MCF 10A (cell line): ENCODE measurements around the gene FLRT3. TPM values are rescaled to one million over a fixed set of nuclear protein-coding genes. Genes with fewer than 3 reads are reported as not detected.

Experiments
- BruUV-seq: library from RNA; stranded (reverse); fragments of 400-500 nt; replicated peaks from 2 replicates; lab custom pipeline; 2021; lab: Mats Ljungman, UMichigan
- CTCF ChIA-PET: fragments of 300-600 bp; sonication (Branson Sonifier 250); formaldehyde crosslinking; extraction: SDS; loops from one replicate; lab custom pipeline; 2021; ENCODE audit warnings: antibody characterized with exemption, inconsistent platforms; lab: Yijun Ruan, JAX
- POLR2A ChIA-PET: fragments of 300-600, 350-650 bp; sonication (Branson Sonifier 250); formaldehyde crosslinking; extraction: SDS; loops from one replicate; lab custom pipeline; 2020; ENCODE audit warnings: antibody characterized with exemption, inconsistent platforms; lab: Yijun Ruan, JAX
- DNase-seq: peaks from one replicate; pipeline ENCODE4 v3.0.0-alpha.2; 2018; ENCODE audit not compliant: unreplicated experiment
- H3K27ac Mint-ChIP-seq: one replicate; pipeline ENCODE4 v1.8.0; 2022; ENCODE audit warnings: mild to moderate bottlenecking, low read depth, mixed read lengths; ENCODE audit not compliant: unreplicated experiment
- H3K27me3 Mint-ChIP-seq: one replicate; pipeline ENCODE4 v1.8.0; 2022; ENCODE audit warnings: mixed read lengths; ENCODE audit not compliant: insufficient read depth, unreplicated experiment
- H3K36me3 Mint-ChIP-seq: one replicate; pipeline ENCODE4 v1.8.0; 2022; ENCODE audit warnings: mild to moderate bottlenecking, moderate library complexity, mixed read lengths; ENCODE audit not compliant: insufficient read depth, unreplicated experiment
- H3K4me1 Mint-ChIP-seq: one replicate; pipeline ENCODE4 v1.8.0; 2022; ENCODE audit warnings: mixed read lengths; ENCODE audit not compliant: insufficient read depth, unreplicated experiment
- H3K4me3 Mint-ChIP-seq: one replicate; pipeline ENCODE4 v1.8.0; 2022; ENCODE audit warnings: mild to moderate bottlenecking, moderate library complexity, mixed read lengths; ENCODE audit not compliant: unreplicated experiment
- H3K9me3 Mint-ChIP-seq: one replicate; pipeline ENCODE4 v1.8.0; 2022; ENCODE audit warnings: mixed read lengths; ENCODE audit not compliant: unreplicated experiment
- CTCF ChIP-seq: fragments of 200-600 bp; IDR thresholded peaks from one replicate; pipeline ENCODE4 v1.8.0; 2022; ENCODE audit warnings: antibody characterized with exemption, mild to moderate bottlenecking; ENCODE audit not compliant: unreplicated experiment
- intact Hi-C: fragments of 100-400 bp; cut with micrococcal nuclease; formaldehyde crosslinking; loops from 2 replicates; pipeline ENCODE4 v1.14.1; 2022
- total RNA-seq: library from RNA; stranded (reverse); gene quantifications from 2 replicates; pipeline ENCODE4 v1.2.3, GENCODE V29; 2022

The FLRT3 gene
- total RNA-seq, 1 experiment from 2014 or later: 13.3 TPM

- ChIA-PET CTCF (interaction anchor here (0.5 to 1.8 kb wide), 11 partner anchors 9 to 1611 kb away, joined by 3 to 11 read pairs (median 3); no protein-coding TSS in a partner anchor), POLR2A (interaction anchor here (0.6 to 3.0 kb wide), 11 partner anchors 15 to 713 kb away, joined by 3 to 25 read pairs (median 3); no protein-coding TSS in a partner anchor)
- peaks cover 16% of the 10 kb centered on the region for H3K4me1 Mint-ChIP-seq
- no peaks in the 10 kb centered on the region for H3K27me3 Mint-ChIP-seq
- H3K36me3 Mint-ChIP-seq: peaks cover 40% of the 10 kb centered on the region
- BruUV-seq: no TSS peak
- intact Hi-C loops: loop anchor here (10.0 kb wide), 1 partner anchor 543 kb away; no protein-coding TSS in a partner anchor
- DNase-seq: no peak
- H3K9me3 Mint-ChIP-seq: no peaks in the 10 kb centered on the region
- peak overlapping the region; percentile 26 for H3K27ac Mint-ChIP-seq
- no peak for TF ChIP-seq CTCF
- H3K4me3 Mint-ChIP-seq: peak overlapping the region; percentile 74
Measured at GRCh38 chr20:14331646-14332045, 5.8 kb downstream of the FLRT3 start.

DNA sequence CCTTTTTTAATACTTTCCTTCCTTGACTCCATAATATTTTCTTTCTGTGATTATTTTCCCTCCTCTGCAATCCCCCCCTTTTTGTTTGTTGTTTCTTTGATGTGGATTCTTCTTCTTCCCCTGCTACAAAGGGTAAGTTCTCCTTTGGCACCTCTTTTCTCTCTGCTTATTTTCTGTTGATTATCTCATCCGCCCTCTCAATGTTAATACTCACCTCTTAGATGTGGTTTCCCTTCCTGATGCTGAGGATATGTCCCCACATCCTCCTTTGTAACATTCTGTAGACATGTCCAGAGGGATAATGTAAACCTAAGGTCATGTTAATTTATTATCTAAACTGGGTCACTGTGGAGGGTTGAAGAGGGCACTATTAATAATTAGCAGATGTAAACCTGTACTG lies 17.7 kb downstream of the FLRT3 start:
- intact Hi-C loops: no loop called here
- Mint-ChIP-seq H3K27me3 (no peaks in the 10 kb centered on the region), H3K4me1 (no peaks in the 10 kb centered on the region), H3K36me3 (peaks cover 14% of the 10 kb centered on the region), H3K9me3 (no peaks in the 10 kb centered on the region), H3K4me3 (no peak overlapping the region), H3K27ac (no peak overlapping the region)
- no peak for TF ChIP-seq CTCF
- BruUV-seq: no TSS peak
- ChIA-PET CTCF (interaction anchor here (0.6 to 0.7 kb wide), 2 partner anchors 13 to 1911 kb away, joined by 3 to 6 read pairs; no protein-coding TSS in a partner anchor), POLR2A (interaction anchor here (1.0 to 2.1 kb wide), 3 partner anchors 13 to 35 kb away, joined by 3 to 5 read pairs (median 5); no protein-coding TSS in a partner anchor)
- DNase-seq: no peak

DNA sequence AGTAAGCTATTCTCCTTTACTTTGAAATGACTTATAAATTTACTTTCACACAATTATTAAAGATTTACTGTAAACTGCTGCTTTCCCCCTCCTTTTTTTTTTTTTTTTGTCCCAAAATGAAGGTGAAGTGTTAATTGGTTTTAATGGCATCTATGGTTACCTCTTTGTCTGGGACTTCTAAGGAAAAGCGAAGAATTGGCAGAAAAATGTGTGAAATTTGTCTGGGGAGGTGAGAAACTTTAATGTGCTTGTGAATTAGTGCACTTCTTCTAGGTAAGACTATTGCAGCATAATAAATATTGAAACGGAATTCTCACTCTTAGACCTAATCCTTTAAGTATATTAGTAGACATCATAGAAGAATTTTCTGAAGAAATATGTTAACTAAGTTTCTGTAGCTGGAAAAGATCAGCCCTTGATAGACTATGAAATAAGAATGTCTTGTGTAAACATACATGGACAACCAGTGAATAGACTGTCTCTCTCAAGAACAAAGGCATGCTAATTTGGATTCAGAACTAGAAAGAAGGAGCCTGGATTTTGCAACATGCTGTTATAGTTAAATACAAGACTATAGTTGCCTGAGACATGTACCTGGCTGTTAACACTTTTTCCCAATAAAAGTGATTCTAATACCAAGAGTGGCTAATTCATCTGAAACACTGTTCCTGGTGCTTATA lies 23.9 kb downstream of the FLRT3 start:
- intact Hi-C loops: no loop called here
- H3K9me3 Mint-ChIP-seq: no peaks in the 10 kb centered on the region
- H3K27ac Mint-ChIP-seq: no peak overlapping the region
- no TSS peak for BruUV-seq
- no peak for DNase-seq
- H3K4me3 Mint-ChIP-seq: no peak overlapping the region
- ChIA-PET POLR2A (interaction anchor here (0.5 to 1.3 kb wide), 5 partner anchors 10 to 531 kb away, joined by 3 to 7 read pairs (median 3); no protein-coding TSS in a partner anchor), CTCF (no interaction called here)
- no peaks in the 10 kb centered on the region for H3K27me3 Mint-ChIP-seq
- TF ChIP-seq CTCF: no peak
- H3K4me1 Mint-ChIP-seq: no peaks in the 10 kb centered on the region
- no peaks in the 10 kb centered on the region for H3K36me3 Mint-ChIP-seq

DNA sequence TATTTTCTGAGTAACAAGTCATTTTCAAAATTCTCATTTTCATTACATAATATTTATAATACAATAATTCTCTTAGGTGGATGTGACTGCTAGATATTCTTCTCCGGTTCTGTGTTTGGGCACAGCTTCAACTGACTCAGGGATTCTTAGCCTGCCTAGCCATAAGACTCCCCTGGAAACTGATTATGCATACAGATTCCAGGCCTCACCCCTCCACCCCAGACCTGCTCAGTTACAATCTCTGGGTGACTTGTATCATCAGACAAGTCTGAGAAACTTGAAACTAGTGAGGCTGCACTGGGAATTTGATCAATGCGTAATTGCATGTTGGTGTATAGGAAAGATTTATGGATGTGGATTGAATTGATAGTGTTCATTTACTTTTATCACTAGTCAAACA lies 25.4 kb downstream of the FLRT3 start:
- ChIA-PET CTCF (no interaction called here), POLR2A (interaction anchor here (0.6 to 1.2 kb wide), 3 partner anchors 35 to 67 kb away, joined by 3 read pairs; no protein-coding TSS in a partner anchor)
- Mint-ChIP-seq H3K4me3 (no peak overlapping the region), H3K27ac (no peak overlapping the region), H3K4me1 (no peaks in the 10 kb centered on the region), H3K27me3 (no peaks in the 10 kb centered on the region), H3K9me3 (no peaks in the 10 kb centered on the region), H3K36me3 (no peaks in the 10 kb centered on the region)
- intact Hi-C loops: no loop called here
- BruUV-seq: no TSS peak
- TF ChIP-seq CTCF: no peak
- DNase-seq: no peak
